SK-N-MC (cell line): ENCODE results near the gene PNKP.
A peak's percentile ranks its signal among the peaks of the same experiment; 100 is the strongest.
"Not testable (repeated sequence)": the region's sequence is repeated elsewhere in the genome, so short reads cannot be mapped to it uniquely, and the experiment has no call there.

Experiments
- DNase-seq: peaks from one replicate; pipeline ENCODE4 v3.0.0-alpha.2; 2011; ENCODE audit warnings: low read depth, low spot score
- H3K27ac ChIP-seq: fragments of 200-600 bp; sonication (generic); 2 replicates; pipeline ENCODE4 v1.5.1; 2016; ENCODE audit warnings: mixed run types
- H3K36me3 ChIP-seq: fragments of 200-600 bp; sonication (generic); 2 replicates; pipeline ENCODE4 v1.6.1; 2017; ENCODE audit warnings: antibody characterized with exemption, low read length, mixed read lengths; ENCODE audit not compliant: insufficient read depth
- H3K4me3 ChIP-seq: fragments of 200-600 bp; sonication (generic); 2 replicates; pipeline ENCODE4 v1.5.1; 2016
- H3K9ac ChIP-seq: fragments of 200-600 bp; sonication (generic); 2 replicates; pipeline ENCODE4 v1.8.0; 2017; ENCODE audit warnings: mixed run types, mixed read lengths; ENCODE audit not compliant: insufficient read length
- H3K9me3 ChIP-seq: fragments of 200-600 bp; sonication (generic); 2 replicates; pipeline ENCODE4 v1.6.1; 2017; ENCODE audit warnings: low read depth, mild to moderate bottlenecking, antibody characterized with exemption, low read length, moderate library complexity, mixed read lengths
- EZH2 ChIP-seq: fragments of 200-600 bp; sonication (generic); IDR thresholded peaks from one replicate; pipeline ENCODE4 v1.6.1; 2017; ENCODE audit warnings: antibody characterized with exemption
- FOXP2 ChIP-seq: optimal IDR thresholded peaks from 2 replicates; pipeline ENCODE3; 2011; ENCODE audit warnings: mild to moderate bottlenecking, moderate library complexity; ENCODE audit not compliant: insufficient read depth; ENCODE audit errors: extremely low read length, control extremely low read depth
- POLR2AphosphoS5 ChIP-seq: IDR thresholded peaks from 2 replicates; pipeline ENCODE4 v1.6.1; 2012; ENCODE audit warnings: mild to moderate bottlenecking, low read depth, low read length, borderline replicate concordance

The PNKP gene

GRCh38 chr19:49832556-49832955 is 34.8 kb downstream of the PNKP start:
- H3K27ac ChIP-seq, result no peak overlapping the region
- H3K9me3 ChIP-seq, result no peaks in the 10 kb centered on the region
- TF ChIP-seq FOXP2 (no peak), EZH2 (no peak), POLR2AphosphoS5 (no peak)
- no peak for DNase-seq
- no peak overlapping the region for H3K4me3 ChIP-seq
- H3K9ac ChIP-seq, result no peak overlapping the region
- peaks cover 22% of the 10 kb centered on the region for H3K36me3 ChIP-seq

- Histone ChIP-seq H3K27ac (no peak overlapping the region), H3K9ac (no peak overlapping the region), H3K4me3 (no peak overlapping the region), H3K9me3 (no peaks in the 10 kb centered on the region), H3K36me3 (peaks cover 22% of the 10 kb centered on the region)
- no peak for DNase-seq
- TF ChIP-seq EZH2 (no peak), POLR2AphosphoS5 (no peak), FOXP2 (no peak)
These were observed 35.8 kb downstream of the PNKP start for GRCh38 chr19:49831592-49831991.

DNA sequence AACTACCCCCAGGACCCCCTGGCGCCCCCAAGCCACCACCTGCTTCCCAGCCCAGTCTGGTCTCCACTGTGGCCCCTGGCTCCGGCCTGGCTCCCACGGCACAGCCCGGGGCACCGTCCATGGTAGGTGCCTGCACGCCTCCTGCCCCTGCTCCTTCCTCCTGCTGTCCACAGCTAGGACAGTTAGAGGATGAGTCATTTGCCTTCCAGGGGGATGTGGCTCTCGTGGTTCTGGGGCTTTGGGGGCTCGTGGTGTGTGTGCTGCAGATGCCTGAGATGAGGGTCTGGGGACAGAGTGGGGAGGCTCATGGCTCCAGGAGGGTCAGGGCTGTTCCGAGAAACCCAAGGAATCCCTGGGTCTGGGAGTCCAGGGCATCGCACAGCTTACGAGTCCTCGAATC is 36.6 kb downstream of the PNKP start:
- H3K36me3 ChIP-seq, result peaks cover 15% of the 10 kb centered on the region
- no peak overlapping the region for H3K9ac ChIP-seq
- H3K4me3 ChIP-seq, result no peak overlapping the region
- H3K27ac ChIP-seq, result no peak overlapping the region
- H3K9me3 ChIP-seq, result no peaks in the 10 kb centered on the region
- TF ChIP-seq FOXP2, result no peak
- TF ChIP-seq EZH2, result no peak
- no peak for TF ChIP-seq POLR2AphosphoS5
- DNase-seq, result no peak

DNA sequence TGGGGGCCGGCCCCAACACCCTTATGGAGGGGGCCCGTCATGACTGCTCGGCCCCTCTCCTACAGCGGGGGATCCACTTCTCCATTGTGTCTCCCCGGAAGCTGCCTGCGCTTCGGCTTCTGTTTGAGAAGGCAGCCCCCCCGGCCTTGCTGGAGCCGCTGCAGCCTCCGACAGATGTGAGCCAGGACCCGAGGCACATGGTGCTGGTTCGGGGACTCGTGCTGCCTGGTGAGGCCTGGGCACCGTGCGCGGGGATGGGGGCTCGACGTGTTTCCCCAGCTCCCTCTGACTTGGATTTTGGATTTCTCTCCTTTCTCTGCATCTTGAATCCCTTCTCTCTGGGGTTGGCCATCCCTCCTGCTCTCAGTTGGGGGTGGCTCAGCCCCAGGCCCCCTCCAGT is 37.7 kb downstream of the PNKP start:
- peaks cover 15% of the 10 kb centered on the region for H3K36me3 ChIP-seq
- TF ChIP-seq POLR2AphosphoS5, result no peak
- no peak for TF ChIP-seq EZH2
- no peak for TF ChIP-seq FOXP2

DNA sequence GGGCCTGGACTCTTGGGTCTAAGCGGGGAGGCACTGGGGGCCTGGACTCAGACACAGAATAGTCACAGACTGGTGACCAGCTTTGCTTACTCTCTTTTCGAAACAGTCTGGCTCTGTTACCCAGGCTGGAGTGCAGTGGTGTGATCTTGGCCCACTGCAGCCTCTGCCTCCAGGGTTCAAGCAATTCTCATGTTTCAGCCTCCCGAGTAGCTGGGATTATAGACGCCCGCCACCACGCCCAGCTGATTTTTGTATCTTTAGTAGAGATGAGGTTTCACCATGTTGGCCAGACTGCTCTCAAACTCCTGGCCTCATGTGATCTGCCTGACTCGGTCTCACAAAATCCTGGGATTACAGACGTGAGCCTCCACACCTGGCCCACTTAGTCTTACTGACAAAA is 38.2 kb downstream of the PNKP start:
- TF ChIP-seq EZH2, result no peak
- no peak for TF ChIP-seq FOXP2
- no peak for TF ChIP-seq POLR2AphosphoS5
- Histone ChIP-seq H3K27ac (no peak overlapping the region), H3K4me3 (no peak overlapping the region), H3K9ac (no peak overlapping the region), H3K9me3 (no peaks in the 10 kb centered on the region), H3K36me3 (peaks cover 15% of the 10 kb centered on the region)
- DNase-seq, result no peak

More for the DNA sequence above, 37.7 kb downstream of the PNKP start:
- Histone ChIP-seq H3K9ac (no peak overlapping the region), H3K9me3 (no peaks in the 10 kb centered on the region), H3K27ac (no peak overlapping the region), H3K4me3 (no peak overlapping the region)
- no peak for DNase-seq

DNA sequence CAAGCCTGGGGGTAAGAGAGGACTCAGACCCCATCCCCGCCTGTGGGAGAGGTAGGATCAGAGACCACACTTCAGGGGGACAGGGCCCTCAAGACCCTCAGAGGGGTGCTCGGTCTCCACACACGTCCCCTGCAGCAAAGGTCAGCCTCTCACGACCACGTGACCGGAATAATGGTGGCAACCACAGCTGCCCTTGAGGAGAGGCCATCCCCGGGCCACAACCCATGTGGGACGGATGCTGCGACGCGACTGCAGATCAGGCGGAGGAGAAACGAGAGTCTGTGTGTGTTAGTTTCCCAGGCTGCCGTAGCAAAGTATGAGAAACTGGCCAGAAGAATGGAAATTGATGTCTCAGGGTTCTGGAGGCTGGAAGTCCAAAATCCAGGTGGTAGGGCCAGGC is 40.3 kb downstream of the PNKP start:
- Histone ChIP-seq H3K27ac (no peak overlapping the region), H3K9ac (no peak overlapping the region), H3K4me3 (no peak overlapping the region), H3K36me3 (peaks cover 19% of the 10 kb centered on the region), H3K9me3 (no peaks in the 10 kb centered on the region)
- no peak for TF ChIP-seq POLR2AphosphoS5
- no peak for TF ChIP-seq FOXP2
- TF ChIP-seq EZH2, result no peak
- no peak for DNase-seq

GRCh38 chr19:49824662-49825061 is 42.7 kb downstream of the PNKP start:
- Histone ChIP-seq H3K9ac (no peak overlapping the region), H3K36me3 (peaks cover 14% of the 10 kb centered on the region; the same call in 1 of the 2 replicates), H3K4me3 (no peak overlapping the region), H3K27ac (no peak overlapping the region), H3K9me3 (no peaks in the 10 kb centered on the region)
- TF ChIP-seq FOXP2, result no peak
- TF ChIP-seq POLR2AphosphoS5, result no peak
- no peak for TF ChIP-seq EZH2
- DNase-seq, result no peak

DNA sequence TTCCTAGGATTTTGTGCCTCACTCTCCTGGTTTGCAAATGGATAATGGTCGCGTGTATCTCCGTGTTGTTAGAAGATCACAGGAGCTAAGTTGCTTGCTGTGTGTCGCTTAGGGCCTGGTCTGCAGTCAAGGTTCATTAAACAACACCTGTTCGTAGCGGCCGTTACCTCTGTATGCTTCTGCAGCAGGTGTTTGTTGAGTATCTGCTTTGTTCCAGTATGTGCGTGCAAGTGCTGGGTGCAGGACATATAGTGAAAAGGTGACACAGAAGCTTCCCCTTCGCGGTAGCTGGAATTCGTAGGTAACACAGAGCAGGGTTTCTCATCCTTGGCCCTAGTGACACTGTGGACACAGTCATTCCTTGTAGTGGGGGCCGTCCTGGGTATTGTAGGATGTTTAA is 43.9 kb downstream of the PNKP start:
- TF ChIP-seq FOXP2 (no peak), POLR2AphosphoS5 (no peak), EZH2 (no peak)
- Histone ChIP-seq H3K4me3 (no peak overlapping the region), H3K36me3 (peaks cover 14% of the 10 kb centered on the region; the same call in 1 of the 2 replicates), H3K9ac (no peak overlapping the region), H3K27ac (no peak overlapping the region), H3K9me3 (no peaks in the 10 kb centered on the region)
- DNase-seq, result no peak

GRCh38 chr19:49820125-49820524 is 47.3 kb downstream of the PNKP start:
- Histone ChIP-seq H3K27ac (no peak overlapping the region), H3K9ac (no peak overlapping the region)

DNA sequence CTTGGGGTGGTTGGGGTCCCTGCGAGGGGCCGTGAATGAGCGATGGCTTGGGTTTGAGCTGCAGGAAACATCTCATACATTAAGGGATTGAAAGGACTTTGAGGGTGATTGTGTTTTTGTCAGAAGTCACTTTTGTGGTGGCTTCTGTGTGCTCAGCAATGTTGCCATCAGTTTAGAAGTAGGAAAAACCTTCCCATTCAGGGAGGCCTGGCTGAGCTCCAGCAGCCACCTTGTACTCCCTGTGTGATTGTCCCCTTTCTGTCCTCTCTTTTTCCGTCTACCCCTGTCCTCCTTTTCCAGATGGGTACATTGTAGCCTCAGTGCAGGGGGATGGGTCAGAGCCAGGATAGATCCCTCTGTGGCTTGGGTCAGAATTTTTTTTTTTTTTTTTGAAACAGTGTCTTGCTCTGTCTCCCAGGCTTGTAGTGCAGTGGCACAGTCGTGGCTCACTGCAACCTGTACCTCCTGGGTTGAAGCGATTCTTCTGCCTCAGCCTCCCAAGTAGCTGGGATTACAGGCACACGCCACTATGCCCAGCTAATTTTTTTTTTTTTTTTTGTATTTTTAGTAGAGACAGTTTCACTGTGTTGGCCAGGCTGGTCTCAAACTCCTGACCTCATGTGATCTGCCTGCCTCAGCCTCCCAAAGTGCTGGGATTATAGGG is 47.8 kb downstream of the PNKP start:
- H3K36me3 ChIP-seq, result peaks cover 14% of the 10 kb centered on the region; the same call in 1 of the 2 replicates
- H3K9me3 ChIP-seq, DNase-seq, H3K27ac ChIP-seq: not testable (repeated sequence)
- peak overlapping the region; percentile 84 for H3K4me3 ChIP-seq
- H3K9ac ChIP-seq, result peak overlapping the region; percentile 85

More at GRCh38 chr19:49820125-49820524, 47.3 kb downstream of the PNKP start:
- H3K36me3 ChIP-seq, result peaks cover 14% of the 10 kb centered on the region; the same call in 1 of the 2 replicates
- TF ChIP-seq POLR2AphosphoS5 (no peak), FOXP2 (no peak), EZH2 (no peak)
- no peak overlapping the region for H3K4me3 ChIP-seq
- no peaks in the 10 kb centered on the region for H3K9me3 ChIP-seq
- no peak for DNase-seq
